Activated naive CD8-positive, alpha-beta T cell treated with anti-CD3 and anti-CD28 coated beads, Interleukin-2, amount 10 ng/mL, durations not matched to agents 7 days and 5 days (primary cell): ENCODE data around the gene MISP. TPM values are rescaled to one million over a fixed set of nuclear protein-coding genes. Genes with fewer than 3 reads are reported as not detected.

Experiments
- ATAC-seq: fragments of 150-1000 bp; cut with Tn5 transposase; one replicate; pipeline ENCODE4 v1.10.0; 2021; ENCODE audit warnings: low read depth, moderate library complexity
- POLR2A ChIA-PET: fragments of 350-600 bp; sonication (Branson Sonifier 250); formaldehyde crosslinking; loops from one replicate; lab custom pipeline; 2021; ENCODE audit warnings: antibody characterized with exemption; lab: Charles Lee
- DNase-seq: peaks from one replicate; pipeline ENCODE4 v3.0.0; 2021
- H3K27ac Mint-ChIP-seq: one replicate; pipeline ENCODE4 v1.8.0; 2022; ENCODE audit warnings: mild to moderate bottlenecking, mixed read lengths
- H3K27me3 Mint-ChIP-seq: one replicate; pipeline ENCODE4 v1.8.0; 2022; ENCODE audit warnings: mild to moderate bottlenecking, moderate library complexity, mixed read lengths
- H3K36me3 Mint-ChIP-seq: one replicate; pipeline ENCODE4 v1.8.0; 2021; ENCODE audit warnings: mild to moderate bottlenecking, mixed read lengths
- H3K4me1 Mint-ChIP-seq: one replicate; pipeline ENCODE4 v1.8.0; 2021; ENCODE audit warnings: mixed read lengths
- H3K4me3 Mint-ChIP-seq: one replicate; pipeline ENCODE4 v1.8.0; 2022; ENCODE audit warnings: mild to moderate bottlenecking, moderate library complexity, mixed read lengths
- H3K9me3 Mint-ChIP-seq: one replicate; pipeline ENCODE4 v1.8.0; 2021; ENCODE audit warnings: mixed read lengths
- total RNA-seq, 2 experiments: library from RNA; stranded (reverse); gene quantifications; one replicate each; pipeline ENCODE4 v1.2.3, GENCODE V29; 2021

Gene MISP
- total RNA-seq, 2 experiments from 2014 or later = not detected

GRCh38 chr19:757811-758668, 7.1 kb downstream of the MISP start:
- Mint-ChIP-seq H3K4me3 (no peak overlapping the region), H3K36me3 (no peaks in the 10 kb centered on the region), H3K4me1 (no peaks in the 10 kb centered on the region), H3K9me3 (peaks cover 4% of the 10 kb centered on the region), H3K27me3 (no peaks in the 10 kb centered on the region), H3K27ac (no peak overlapping the region)
- no peak for ATAC-seq
- DNase-seq = no peak
- POLR2A ChIA-PET = no interaction called here

- ATAC-seq (no peak), DNase-seq (no peak)
- Mint-ChIP-seq H3K4me1 (no peaks in the 10 kb centered on the region), H3K9me3 (peaks cover 4% of the 10 kb centered on the region), H3K27me3 (no peaks in the 10 kb centered on the region), H3K27ac (no peak overlapping the region), H3K36me3 (no peaks in the 10 kb centered on the region), H3K4me3 (no peak overlapping the region)
- POLR2A ChIA-PET = interaction anchor here (0.6 kb wide), 1 partner anchor 432 kb away, joined by 3 read pairs; no protein-coding TSS in a partner anchor
Observed at GRCh38 chr19:763181-763580, 12.3 kb downstream of the MISP start.

DNA sequence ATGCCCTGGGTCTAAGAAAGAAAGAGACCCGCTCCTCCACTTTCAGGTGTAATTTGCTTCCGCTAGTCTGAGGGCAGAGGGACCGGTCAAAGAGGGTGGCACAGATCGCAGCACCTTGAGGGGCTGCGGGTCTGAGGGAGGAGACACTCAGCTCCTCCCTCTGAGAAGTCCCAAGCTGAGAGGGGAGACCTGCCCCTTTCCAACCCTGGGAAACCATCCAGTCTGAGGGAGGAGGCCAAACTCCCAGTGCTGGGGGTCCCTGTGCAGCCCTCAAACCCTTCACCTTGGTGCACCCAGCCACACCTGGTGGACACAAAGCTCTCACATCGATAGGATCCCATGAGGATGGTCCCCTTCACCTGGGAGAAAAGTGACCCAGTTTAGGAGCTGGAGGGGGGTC, 13.0 kb downstream of the MISP start:
- POLR2A ChIA-PET = no interaction called here
- Mint-ChIP-seq H3K27ac (no peak overlapping the region), H3K36me3 (no peaks in the 10 kb centered on the region), H3K4me1 (no peaks in the 10 kb centered on the region), H3K4me3 (no peak overlapping the region), H3K9me3 (peaks cover 3% of the 10 kb centered on the region), H3K27me3 (no peaks in the 10 kb centered on the region)
- no peak for DNase-seq
- no peak for ATAC-seq

- Mint-ChIP-seq H3K4me3 (no peak overlapping the region), H3K27ac (no peak overlapping the region), H3K27me3 (no peaks in the 10 kb centered on the region), H3K4me1 (no peaks in the 10 kb centered on the region), H3K9me3 (peaks cover 3% of the 10 kb centered on the region), H3K36me3 (no peaks in the 10 kb centered on the region)
- ATAC-seq (no peak), DNase-seq (no peak)
- POLR2A ChIA-PET = no interaction called here
Observed at GRCh38 chr19:764301-764700, 13.4 kb downstream of the MISP start.

- Mint-ChIP-seq H3K36me3 (no peaks in the 10 kb centered on the region), H3K9me3 (no peaks in the 10 kb centered on the region), H3K27ac (no peak overlapping the region), H3K4me1 (peaks cover under 1% of the 10 kb centered on the region), H3K27me3 (peaks cover under 1% of the 10 kb centered on the region), H3K4me3 (no peak overlapping the region)
- no peak for ATAC-seq
- POLR2A ChIA-PET = no interaction called here
- DNase-seq = no peak
Observed at GRCh38 chr19:765179-765738, 14.3 kb downstream of the MISP start.

- Mint-ChIP-seq H3K27me3 (peaks cover 7% of the 10 kb centered on the region), H3K36me3 (no peaks in the 10 kb centered on the region), H3K27ac (no peak overlapping the region), H3K4me3 (no peak overlapping the region), H3K9me3 (no peaks in the 10 kb centered on the region), H3K4me1 (peaks cover 3% of the 10 kb centered on the region)
- no peak for ATAC-seq
- POLR2A ChIA-PET = no interaction called here
- DNase-seq = no peak
Observed at GRCh38 chr19:768424-768823, 17.5 kb downstream of the MISP start.

DNA sequence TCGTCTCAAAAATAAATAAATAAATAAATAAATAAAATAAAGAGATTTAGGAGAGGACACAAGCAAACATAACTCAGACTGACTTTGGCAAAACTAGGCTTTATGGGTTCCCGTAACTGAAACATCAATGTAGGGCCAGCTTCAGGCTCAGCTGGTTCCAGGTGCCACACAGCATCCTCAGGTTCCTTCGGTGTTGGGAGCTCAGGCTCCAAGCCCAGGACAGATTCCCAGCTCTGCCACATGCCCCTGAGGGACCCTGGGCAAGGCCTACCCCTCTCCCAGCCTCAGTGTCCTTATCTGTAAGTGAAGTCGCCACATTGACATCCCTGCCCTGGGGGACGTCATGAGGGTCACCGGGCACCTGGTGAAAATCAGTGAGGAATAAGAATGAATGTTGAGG, 18.7 kb downstream of the MISP start:
- ATAC-seq (no peak), DNase-seq (no peak)
- H3K27ac Mint-ChIP-seq = no peak overlapping the region
- POLR2A ChIA-PET = interaction anchor here (0.9 kb wide), 1 partner anchor 94 kb away, joined by 3 read pairs; no protein-coding TSS in a partner anchor
- peaks cover 7% of the 10 kb centered on the region for H3K27me3 Mint-ChIP-seq
- H3K4me3 Mint-ChIP-seq = no peak overlapping the region
- peaks cover 3% of the 10 kb centered on the region for H3K4me1 Mint-ChIP-seq
- no peaks in the 10 kb centered on the region for H3K36me3 Mint-ChIP-seq
- H3K9me3 Mint-ChIP-seq = no peaks in the 10 kb centered on the region

DNA sequence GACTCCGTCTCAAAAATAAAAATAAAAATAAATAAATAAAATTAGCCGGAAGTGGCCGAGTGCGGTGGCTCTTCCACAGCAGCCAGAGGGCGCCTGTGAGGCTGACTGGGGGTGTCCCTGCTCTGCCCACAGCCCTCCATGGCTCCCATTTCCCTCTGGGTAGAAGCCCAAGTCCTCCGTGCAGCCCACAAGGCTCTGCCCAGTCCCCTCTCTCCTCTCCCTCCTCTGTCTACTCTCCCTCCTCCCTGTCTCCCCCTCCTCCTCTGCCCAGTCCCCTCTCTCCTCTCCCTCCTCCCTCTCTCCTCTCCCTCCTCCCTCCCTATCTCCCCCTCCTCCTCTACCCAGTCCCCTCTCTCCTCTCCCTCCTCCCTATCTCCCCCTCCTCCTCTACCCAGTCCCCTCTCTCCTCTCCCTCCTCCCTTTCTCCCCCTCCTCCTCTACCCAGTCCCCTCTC, 20.4 kb downstream of the MISP start:
- ATAC-seq = no peak
- peaks cover 3% of the 10 kb centered on the region for H3K4me1 Mint-ChIP-seq
- no peaks in the 10 kb centered on the region for H3K36me3 Mint-ChIP-seq
- POLR2A ChIA-PET = no interaction called here
- peaks cover 7% of the 10 kb centered on the region for H3K27me3 Mint-ChIP-seq
- no peak overlapping the region for H3K4me3 Mint-ChIP-seq
- peak; percentile 56 for DNase-seq
- H3K27ac Mint-ChIP-seq = no peak overlapping the region
- no peaks in the 10 kb centered on the region for H3K9me3 Mint-ChIP-seq

DNA sequence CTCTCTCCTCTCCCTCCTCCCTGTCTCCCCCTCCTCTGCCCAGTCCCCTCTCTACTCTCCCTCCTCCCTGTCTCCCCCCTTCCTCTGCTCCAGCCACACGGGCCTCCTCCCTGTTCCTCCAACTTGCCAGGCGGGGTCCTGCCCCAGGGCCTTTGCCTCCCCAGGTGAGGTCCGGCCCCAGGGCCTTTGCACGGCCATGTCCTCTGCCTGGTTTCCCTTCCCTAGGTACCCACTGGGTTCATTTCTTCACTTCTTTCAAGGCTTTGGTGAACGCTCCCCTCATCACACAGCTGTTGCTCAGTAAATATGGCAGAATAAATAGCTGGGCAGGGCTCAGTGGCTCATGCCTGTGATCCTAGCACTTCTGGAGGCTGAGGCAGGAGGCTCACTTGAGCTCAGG, 21.2 kb downstream of the MISP start:
- POLR2A ChIA-PET = no interaction called here
- no peak overlapping the region for H3K4me3 Mint-ChIP-seq
- H3K27me3 Mint-ChIP-seq = peaks cover 7% of the 10 kb centered on the region
- DNase-seq (no peak), ATAC-seq (no peak)
- no peaks in the 10 kb centered on the region for H3K36me3 Mint-ChIP-seq
- H3K4me1 Mint-ChIP-seq = peaks cover 3% of the 10 kb centered on the region
- no peaks in the 10 kb centered on the region for H3K9me3 Mint-ChIP-seq
- no peak overlapping the region for H3K27ac Mint-ChIP-seq

DNA sequence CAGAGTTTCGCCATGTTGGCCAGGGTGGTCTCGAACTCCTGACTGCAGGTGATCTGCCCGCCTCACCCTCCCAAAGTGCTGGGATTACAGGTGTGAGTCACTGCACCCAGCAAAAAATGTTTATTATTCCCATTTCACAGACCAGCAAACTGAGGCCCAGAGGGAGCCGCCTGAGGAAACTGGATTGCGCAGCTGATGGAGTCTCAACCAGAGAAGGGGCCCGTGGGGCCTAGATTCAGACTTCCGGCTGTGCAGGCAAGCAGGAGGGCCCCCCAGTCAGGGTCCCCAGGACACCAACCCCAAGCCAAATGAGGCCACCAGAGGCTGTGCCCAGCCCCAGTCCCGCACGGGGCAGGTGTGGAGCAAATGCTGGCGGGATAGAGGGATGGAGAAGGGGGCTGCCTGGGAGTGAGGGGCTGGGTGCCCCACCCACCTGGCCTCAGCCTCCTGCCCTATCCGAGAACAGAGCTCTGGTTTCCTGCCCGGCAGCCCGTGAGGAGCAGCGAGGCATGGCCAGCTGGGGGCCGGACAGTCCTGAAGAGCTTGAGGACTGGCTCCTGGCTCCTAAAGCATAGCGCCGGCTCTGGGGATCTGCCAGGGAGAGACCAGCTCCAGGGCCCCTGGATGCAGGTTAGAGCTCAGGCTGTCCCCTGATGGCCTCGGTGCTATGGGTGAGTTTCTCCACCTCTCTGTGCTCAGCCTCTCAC, 22.0 kb downstream of the MISP start:
- H3K27me3 Mint-ChIP-seq = peaks cover 7% of the 10 kb centered on the region
- H3K4me1 Mint-ChIP-seq = peaks cover 3% of the 10 kb centered on the region
- no peaks in the 10 kb centered on the region for H3K9me3 Mint-ChIP-seq
- H3K36me3 Mint-ChIP-seq = no peaks in the 10 kb centered on the region
- ATAC-seq = no peak
- H3K27ac Mint-ChIP-seq = no peak overlapping the region
- H3K4me3 Mint-ChIP-seq = no peak overlapping the region
- POLR2A ChIA-PET = no interaction called here
- DNase-seq = no peak

DNA sequence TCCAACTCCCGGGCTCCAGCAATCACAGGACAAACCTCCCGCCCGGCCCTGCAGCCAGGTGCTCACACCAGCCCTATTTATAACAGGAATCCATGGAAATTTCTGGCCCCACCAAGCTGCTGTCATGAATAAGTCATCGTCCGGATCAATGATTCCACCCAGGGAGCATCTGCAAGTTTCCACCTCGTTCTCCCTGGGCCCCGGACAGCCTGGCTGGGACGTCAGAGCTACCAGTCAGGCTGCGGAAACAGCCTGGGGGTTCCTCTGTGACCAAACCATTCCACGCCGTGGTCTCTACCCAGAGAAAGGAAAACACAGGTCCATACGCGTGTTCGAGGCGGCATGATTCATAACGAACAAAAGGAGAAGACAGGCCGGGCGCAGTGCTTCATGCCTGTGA, 25.6 kb downstream of the MISP start:
- Mint-ChIP-seq H3K27ac (no peak overlapping the region), H3K4me1 (no peaks in the 10 kb centered on the region)
- POLR2A ChIA-PET = no interaction called here

DNA sequence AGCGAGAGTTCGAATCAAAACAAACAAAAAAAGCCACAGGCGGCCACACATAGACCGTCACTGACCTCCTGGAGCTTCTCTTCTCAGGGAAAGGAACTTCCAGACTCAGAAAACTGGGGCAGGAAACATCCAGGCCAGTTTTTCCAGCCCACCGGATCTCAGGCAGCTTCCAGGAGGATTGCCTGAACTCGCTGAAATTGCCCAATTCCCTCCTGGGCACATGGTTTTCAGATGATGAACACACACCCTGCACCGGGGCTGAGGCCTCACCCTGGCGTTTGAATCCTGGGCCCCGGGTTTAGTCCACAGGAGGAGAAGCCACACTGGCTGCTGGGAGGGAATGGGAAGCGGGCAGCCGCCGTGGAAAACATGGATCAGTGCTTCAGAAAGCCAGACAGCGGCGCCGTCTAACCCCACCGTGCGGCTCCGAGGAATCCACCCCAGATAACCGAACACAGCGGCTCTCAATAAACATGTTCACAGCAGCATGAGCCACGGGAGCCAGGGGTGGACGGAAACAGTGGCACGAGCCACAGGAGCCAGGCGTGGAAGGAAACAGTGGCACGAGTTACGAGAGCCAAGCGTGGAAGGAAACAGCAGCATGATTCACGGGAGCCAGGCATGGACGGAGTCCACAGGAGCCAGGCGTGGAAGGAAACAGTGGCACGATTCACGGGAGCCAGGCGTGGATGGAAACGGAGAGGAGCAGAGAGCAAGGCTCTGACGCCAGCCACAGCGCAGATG, 28.2 kb downstream of the MISP start:
- no peaks in the 10 kb centered on the region for H3K4me1 Mint-ChIP-seq
- H3K27ac Mint-ChIP-seq = no peak overlapping the region
- H3K4me3 Mint-ChIP-seq = no peak overlapping the region
- no peaks in the 10 kb centered on the region for H3K27me3 Mint-ChIP-seq
- POLR2A ChIA-PET = no interaction called here
- DNase-seq (no peak), ATAC-seq (no peak)
- no peaks in the 10 kb centered on the region for H3K36me3 Mint-ChIP-seq
- no peaks in the 10 kb centered on the region for H3K9me3 Mint-ChIP-seq

More for the DNA sequence above, 25.6 kb downstream of the MISP start:
- Mint-ChIP-seq H3K36me3 (no peaks in the 10 kb centered on the region), H3K4me3 (no peak overlapping the region), H3K9me3 (no peaks in the 10 kb centered on the region), H3K27me3 (peaks cover 3% of the 10 kb centered on the region)
- ATAC-seq (no peak), DNase-seq (no peak)

DNA sequence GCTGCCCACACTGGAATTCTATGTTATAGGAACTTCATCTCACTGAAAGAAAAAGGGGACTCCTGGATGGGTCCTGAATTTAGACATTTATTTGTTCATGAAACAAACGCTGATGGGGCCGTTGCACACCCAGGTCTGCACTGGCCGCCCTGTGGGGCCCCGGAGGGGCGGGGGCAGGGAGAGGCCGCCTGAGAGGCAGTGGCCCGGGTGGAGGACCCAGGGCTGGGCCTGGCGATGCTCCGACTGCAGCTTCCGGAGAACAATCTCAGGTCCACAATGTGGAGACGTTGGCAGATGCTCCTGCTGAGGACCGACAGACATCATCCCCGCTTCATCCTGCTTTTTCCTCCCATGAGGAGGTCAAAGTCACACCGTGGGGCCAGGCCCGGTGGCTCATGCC, 30.0 kb downstream of the MISP start:
- H3K9me3 Mint-ChIP-seq = no peaks in the 10 kb centered on the region
- POLR2A ChIA-PET = no interaction called here
- no peak overlapping the region for H3K4me3 Mint-ChIP-seq
- H3K27ac Mint-ChIP-seq = no peak overlapping the region
- ATAC-seq (no peak), DNase-seq (no peak)
- H3K36me3 Mint-ChIP-seq = no peaks in the 10 kb centered on the region
- no peaks in the 10 kb centered on the region for H3K27me3 Mint-ChIP-seq
- H3K4me1 Mint-ChIP-seq = no peaks in the 10 kb centered on the region
